GM23338 (cell line): Measurements from ENCODE around the gene ATP10B.

Experiments used
- CTCF ChIP-seq, 2 experiments: fragments of 200-600 bp in 1 of 2; sonication (generic) in 1 of 2; conservative IDR thresholded peaks; 2 replicates each; pipeline versions ENCODE4 v1.5.1 to v1.6.1; 2016 to 2017; ENCODE audit warnings: antibody characterized with exemption in 2 of 2, low read depth in 2 of 2, mild to moderate bottlenecking in 2 of 2, moderate library complexity in 1 of 2
- ETS1 ChIP-seq: IDR thresholded peaks from 2 replicates; pipeline ENCODE4 v1.6.1; 2016; ENCODE audit warnings: antibody characterized with exemption
- EZH2phosphoT487 ChIP-seq: fragments of 200-600 bp; sonication (generic); IDR thresholded peaks from one replicate; pipeline ENCODE4 v1.8.1; 2018; ENCODE audit warnings: antibody characterized with exemption; ENCODE audit not compliant: unreplicated experiment
- JUNB ChIP-seq: IDR thresholded peaks from one replicate; pipeline ENCODE4 v1.6.1; 2016; ENCODE audit warnings: antibody characterized with exemption; ENCODE audit not compliant: unreplicated experiment
- POLR2AphosphoS5 ChIP-seq: IDR thresholded peaks from 2 replicates; pipeline ENCODE4 v1.6.1; 2016; ENCODE audit warnings: antibody characterized with exemption, low read depth
- TF ChIP-seq, protein P1 (sequence below): IDR thresholded peaks from one replicate; pipeline ENCODE4 v1.6.1; 2018; ENCODE audit warnings: antibody characterized with exemption; ENCODE audit not compliant: unreplicated experiment

DNA sequence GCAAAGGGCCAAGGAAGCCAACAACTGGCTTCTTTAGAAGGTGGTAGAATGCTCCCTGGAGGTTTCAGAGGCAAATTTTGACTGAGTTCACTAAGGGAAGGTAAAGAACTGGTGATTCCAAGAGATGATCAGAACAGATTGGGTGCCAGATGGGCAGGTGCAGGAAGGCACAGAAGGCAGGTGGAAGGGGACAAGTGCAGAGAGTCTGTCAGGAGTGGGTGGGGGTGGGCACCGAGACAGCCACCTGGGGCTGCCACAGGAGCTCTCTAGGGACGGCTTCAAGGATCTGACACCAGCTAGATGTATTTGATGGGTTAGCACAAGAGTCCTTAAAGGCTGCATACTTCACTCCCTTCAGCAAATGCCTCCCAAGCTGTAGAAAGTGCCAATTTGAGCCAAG lies 223.0 kb downstream of the ATP10B start:
- TF ChIP-seq POLR2AphosphoS5 (no peak), JUNB (no peak), CTCF (conservative IDR thresholded peaks at IDR 0.05; ENCODE audit: low read depth in 2 of 2) (no peak), ETS1 (no peak), EZH2phosphoT487 (no peak)
- TF ChIP-seq, protein P1, sequence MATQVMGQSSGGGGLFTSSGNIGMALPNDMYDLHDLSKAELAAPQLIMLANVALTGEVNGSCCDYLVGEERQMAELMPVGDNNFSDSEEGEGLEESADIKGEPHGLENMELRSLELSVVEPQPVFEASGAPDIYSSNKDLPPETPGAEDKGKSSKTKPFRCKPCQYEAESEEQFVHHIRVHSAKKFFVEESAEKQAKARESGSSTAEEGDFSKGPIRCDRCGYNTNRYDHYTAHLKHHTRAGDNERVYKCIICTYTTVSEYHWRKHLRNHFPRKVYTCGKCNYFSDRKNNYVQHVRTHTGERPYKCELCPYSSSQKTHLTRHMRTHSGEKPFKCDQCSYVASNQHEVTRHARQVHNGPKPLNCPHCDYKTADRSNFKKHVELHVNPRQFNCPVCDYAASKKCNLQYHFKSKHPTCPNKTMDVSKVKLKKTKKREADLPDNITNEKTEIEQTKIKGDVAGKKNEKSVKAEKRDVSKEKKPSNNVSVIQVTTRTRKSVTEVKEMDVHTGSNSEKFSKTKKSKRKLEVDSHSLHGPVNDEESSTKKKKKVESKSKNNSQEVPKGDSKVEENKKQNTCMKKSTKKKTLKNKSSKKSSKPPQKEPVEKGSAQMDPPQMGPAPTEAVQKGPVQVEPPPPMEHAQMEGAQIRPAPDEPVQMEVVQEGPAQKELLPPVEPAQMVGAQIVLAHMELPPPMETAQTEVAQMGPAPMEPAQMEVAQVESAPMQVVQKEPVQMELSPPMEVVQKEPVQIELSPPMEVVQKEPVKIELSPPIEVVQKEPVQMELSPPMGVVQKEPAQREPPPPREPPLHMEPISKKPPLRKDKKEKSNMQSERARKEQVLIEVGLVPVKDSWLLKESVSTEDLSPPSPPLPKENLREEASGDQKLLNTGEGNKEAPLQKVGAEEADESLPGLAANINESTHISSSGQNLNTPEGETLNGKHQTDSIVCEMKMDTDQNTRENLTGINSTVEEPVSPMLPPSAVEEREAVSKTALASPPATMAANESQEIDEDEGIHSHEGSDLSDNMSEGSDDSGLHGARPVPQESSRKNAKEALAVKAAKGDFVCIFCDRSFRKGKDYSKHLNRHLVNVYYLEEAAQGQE, result no peak
